B cell (primary cell): ENCODE data around the gene GEMIN7.

Experiments used
- CTCF ChIP-seq: fragments of 200-600 bp; IDR thresholded peaks from one replicate; pipeline ENCODE4 v1.8.0; 2022; ENCODE audit warnings: antibody characterized with exemption, mild to moderate bottlenecking
- EZH2 ChIP-seq: IDR thresholded peaks from 2 replicates; pipeline ENCODE4 v1.6.1; 2012; ENCODE audit warnings: borderline replicate concordance, low read depth, mild to moderate bottlenecking, moderate library complexity, low read length; ENCODE audit not compliant: insufficient read depth, poor library complexity, severe bottlenecking

GRCh38 chr19:45066921-45067661 lies 12.0 kb upstream of the GEMIN7 start:
- TF ChIP-seq CTCF (no peak), EZH2 (no peak)
